ENCODE data around the gene CROCC2. TPM values are rescaled to one million over a fixed set of nuclear protein-coding genes. Genes with fewer than 3 reads are reported as not detected.

The CROCC2 gene
- polyA plus RNA-seq, 1 donor = 0.09 TPM

DNA sequence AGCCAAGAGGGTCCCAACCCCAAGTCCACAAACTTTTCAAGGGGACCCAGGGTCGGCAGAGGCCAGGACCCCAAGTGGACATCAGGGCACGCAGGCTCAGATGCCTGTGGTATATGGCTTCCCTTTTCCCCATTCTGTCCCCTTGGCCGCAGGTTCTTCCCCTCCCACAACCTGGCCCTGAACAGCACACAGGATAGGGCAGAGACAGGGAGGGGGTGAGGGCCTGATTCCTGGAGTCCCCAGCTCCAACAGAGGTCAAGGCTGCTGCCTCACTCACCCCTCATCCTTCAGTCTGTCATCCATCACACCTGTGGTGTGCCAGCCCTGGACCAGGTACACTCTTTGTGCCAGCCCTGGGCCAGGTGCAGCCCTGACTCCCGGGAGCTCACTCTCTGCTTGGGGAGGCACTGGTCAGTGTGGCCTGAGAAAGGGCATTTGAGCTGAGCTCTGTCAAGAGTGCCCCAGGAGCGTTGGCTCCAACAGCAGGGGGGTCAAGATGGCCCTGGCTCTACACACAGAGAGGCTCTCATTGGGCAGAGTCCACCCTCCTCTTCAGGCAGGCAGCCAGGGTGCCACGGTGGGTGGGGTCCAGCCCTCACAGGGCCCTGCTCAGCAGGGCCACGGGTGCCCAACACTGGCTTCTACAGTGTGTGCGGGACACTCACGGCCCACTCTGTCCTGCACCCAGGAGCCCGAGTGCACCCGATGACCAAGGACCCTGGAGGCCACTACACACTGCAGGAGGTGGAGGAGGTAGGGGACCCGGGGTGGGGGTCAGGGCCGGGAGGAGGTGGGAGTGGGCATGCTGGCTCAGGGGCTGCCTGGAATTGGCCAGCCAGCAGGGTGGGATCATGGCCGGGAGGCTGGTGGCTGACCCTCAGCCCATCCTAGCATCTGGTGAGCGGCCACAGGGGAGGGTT is 35.9 kb upstream of the CROCC2 start:
- no peak overlapping the region for H3K4me3 ChIP-seq (ENCODE audit: low read length)

DNA sequence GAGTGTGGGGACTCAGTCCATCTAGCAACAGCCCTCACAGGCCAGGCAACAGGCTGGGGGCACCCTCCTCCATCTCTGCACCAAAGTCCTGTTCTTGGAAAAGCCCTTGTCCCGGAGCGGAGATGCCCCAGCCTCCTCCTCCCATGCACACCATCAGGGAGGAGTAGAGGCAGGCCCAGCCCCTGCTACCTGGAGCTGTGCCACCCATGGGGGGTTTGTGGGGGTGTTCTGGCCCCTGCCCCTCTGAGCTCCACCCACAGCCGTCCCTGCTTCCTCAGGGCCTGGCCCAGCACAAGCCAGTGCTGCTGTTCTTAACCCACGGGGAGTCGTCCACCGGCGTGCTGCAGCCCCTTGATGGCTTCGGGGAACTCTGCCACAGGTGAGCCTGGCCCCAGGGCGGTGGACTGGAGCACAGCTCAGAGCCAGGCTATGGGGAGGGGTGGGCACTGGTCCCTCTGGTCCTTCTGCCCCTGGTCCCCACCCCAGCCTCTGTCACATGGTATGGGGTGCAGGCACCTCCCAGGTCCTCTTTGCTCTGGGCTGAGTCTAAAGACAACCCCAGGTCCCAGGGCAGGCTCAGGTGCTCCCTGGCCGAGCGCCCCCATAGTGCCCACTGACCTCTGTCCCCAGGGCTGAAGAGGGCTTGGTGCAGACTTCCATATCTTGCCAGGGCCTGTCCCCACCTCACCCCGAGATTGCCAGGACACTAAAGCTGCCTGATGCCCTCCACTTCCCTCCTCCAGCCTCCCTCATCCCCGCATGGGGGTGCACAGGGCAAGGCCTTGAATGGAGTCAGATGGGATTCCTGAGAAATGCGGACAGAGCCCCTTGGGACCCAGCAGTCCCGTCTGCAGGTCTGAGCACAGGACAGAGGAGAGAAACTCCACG is 34.8 kb upstream of the CROCC2 start:
- H3K36me3 ChIP-seq (ENCODE audit: control insufficient read depth, insufficient read depth, low read length) = no peaks in the 10 kb centered on the region
- no peaks in the 10 kb centered on the region for H3K27me3 ChIP-seq (ENCODE audit: control insufficient read depth, insufficient read depth, low read length)
- H3K9me3 ChIP-seq (ENCODE audit: control insufficient read depth, low read depth, low read length) = peaks cover 5% of the 10 kb centered on the region
- no peak overlapping the region for H3K4me3 ChIP-seq (ENCODE audit: low read length)
- H3K4me1 ChIP-seq (ENCODE audit: control insufficient read depth, insufficient read depth, low read length) = peaks cover 31% of the 10 kb centered on the region
- no peak overlapping the region for H3K27ac ChIP-seq (ENCODE audit: low read length)
- no peak for DNase-seq
- WGBS (ENCODE audit: insufficient coverage, low lambda C conversion rate) = no CpG with 5 or more reads among the region's 16 CpGs

More for the DNA sequence above, 35.9 kb upstream of the CROCC2 start:
- Histone ChIP-seq H3K4me1 (ENCODE audit: control insufficient read depth, insufficient read depth, low read length) (peaks cover 20% of the 10 kb centered on the region), H3K27ac (ENCODE audit: low read length) (no peak overlapping the region), H3K9me3 (ENCODE audit: control insufficient read depth, low read depth, low read length) (peaks cover 5% of the 10 kb centered on the region), H3K27me3 (ENCODE audit: control insufficient read depth, insufficient read depth, low read length) (no peaks in the 10 kb centered on the region), H3K36me3 (ENCODE audit: control insufficient read depth, insufficient read depth, low read length) (no peaks in the 10 kb centered on the region)
- WGBS (ENCODE audit: insufficient coverage, low lambda C conversion rate) = no CpG with 5 or more reads among the region's 15 CpGs
- no peak for DNase-seq

DNA sequence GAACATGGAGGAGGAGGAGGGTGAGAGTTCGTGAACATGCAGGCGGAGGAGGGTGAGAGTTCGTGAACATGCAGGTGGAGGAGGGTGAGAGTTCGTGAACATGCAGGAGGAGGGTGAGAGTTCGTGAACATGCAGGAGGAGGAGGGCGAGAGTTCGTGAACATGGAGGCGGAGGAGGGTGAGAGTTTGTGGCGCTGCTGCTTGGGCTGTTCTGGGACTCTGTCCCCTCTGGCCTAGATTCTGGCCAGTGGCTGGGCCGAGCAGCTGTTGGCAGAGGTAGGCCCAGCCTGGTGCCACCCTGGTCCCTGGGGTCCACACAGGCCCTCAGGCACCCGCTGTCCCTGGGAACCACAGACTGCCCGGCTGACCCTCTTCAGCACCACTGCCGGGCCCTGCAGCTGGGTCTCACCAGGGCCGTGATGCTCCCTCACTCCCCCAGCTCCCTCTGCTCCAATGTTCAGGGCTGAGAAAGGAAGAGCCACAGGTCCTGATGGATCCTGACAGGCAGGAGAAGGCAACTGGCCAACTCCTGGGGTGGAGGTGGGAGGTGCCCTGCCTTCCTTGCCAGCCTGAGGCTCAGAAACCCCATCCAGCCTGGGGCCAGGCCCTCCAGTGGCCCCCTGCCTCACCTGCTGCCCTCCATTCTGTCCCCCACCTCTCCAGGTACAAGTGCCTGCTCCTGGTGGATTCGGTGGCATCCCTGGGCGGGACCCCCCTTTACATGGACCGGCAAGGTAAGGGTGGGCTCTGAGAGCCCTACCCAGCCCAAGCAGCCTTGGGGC is 33.6 kb upstream of the CROCC2 start:
- no peaks in the 10 kb centered on the region for H3K27me3 ChIP-seq (ENCODE audit: control insufficient read depth, insufficient read depth, low read length)
- peaks cover 7% of the 10 kb centered on the region for H3K9me3 ChIP-seq (ENCODE audit: control insufficient read depth, low read depth, low read length)
- H3K4me3 ChIP-seq (ENCODE audit: low read length) = no peak overlapping the region
- WGBS (ENCODE audit: insufficient coverage, low lambda C conversion rate) = 96% methylated on average over 5 of the region's 17 CpGs
- peaks cover 42% of the 10 kb centered on the region for H3K4me1 ChIP-seq (ENCODE audit: control insufficient read depth, insufficient read depth, low read length)
- DNase-seq = no peak
- no peak overlapping the region for H3K27ac ChIP-seq (ENCODE audit: low read length)
- no peaks in the 10 kb centered on the region for H3K36me3 ChIP-seq (ENCODE audit: control insufficient read depth, insufficient read depth, low read length)

DNA sequence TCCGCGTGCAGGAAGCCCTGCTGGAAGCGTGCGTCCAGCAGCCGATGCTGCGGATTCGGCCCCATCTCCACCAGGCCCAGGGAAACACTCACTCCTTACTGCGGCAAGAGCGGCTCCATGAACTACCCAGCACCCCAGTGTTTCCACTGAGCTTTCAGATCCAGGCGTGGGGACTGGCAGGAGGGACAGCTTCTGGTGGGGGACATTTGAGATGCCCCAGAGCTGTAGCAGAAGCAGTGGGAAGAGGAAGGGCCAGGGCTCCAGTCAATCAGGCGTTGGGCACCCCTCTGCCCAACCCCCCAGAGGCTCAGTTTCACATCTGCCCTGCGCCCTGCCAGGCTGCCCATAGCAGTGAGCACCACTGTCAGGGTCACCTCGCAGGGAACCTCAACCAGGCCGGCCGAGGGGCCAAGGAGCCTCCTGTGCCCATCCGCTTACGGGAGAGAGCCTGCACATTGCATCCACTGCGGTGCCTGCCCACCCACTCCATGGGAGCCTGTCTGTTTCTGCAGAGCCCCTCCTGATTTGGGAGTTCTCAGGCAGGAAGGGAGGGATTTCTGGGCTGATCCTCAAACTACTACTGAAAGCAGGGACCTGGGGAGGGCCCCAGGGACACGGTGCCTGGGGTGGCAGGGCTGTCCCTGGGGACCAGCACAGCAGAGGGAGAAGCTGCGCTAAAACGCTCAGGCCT is 32.9 kb upstream of the CROCC2 start:
- no peak for DNase-seq
- no CpG with 5 or more reads among the region's 21 CpGs for WGBS (ENCODE audit: insufficient coverage, low lambda C conversion rate)
- no peak overlapping the region for H3K4me3 ChIP-seq (ENCODE audit: low read length)
- peaks cover 7% of the 10 kb centered on the region for H3K9me3 ChIP-seq (ENCODE audit: control insufficient read depth, low read depth, low read length)
- no peaks in the 10 kb centered on the region for H3K36me3 ChIP-seq (ENCODE audit: control insufficient read depth, insufficient read depth, low read length)
- H3K27ac ChIP-seq (ENCODE audit: low read length) = peak overlapping the region; percentile 84
- H3K4me1 ChIP-seq (ENCODE audit: control insufficient read depth, insufficient read depth, low read length) = peaks cover 42% of the 10 kb centered on the region
- H3K27me3 ChIP-seq (ENCODE audit: control insufficient read depth, insufficient read depth, low read length) = no peaks in the 10 kb centered on the region

DNA sequence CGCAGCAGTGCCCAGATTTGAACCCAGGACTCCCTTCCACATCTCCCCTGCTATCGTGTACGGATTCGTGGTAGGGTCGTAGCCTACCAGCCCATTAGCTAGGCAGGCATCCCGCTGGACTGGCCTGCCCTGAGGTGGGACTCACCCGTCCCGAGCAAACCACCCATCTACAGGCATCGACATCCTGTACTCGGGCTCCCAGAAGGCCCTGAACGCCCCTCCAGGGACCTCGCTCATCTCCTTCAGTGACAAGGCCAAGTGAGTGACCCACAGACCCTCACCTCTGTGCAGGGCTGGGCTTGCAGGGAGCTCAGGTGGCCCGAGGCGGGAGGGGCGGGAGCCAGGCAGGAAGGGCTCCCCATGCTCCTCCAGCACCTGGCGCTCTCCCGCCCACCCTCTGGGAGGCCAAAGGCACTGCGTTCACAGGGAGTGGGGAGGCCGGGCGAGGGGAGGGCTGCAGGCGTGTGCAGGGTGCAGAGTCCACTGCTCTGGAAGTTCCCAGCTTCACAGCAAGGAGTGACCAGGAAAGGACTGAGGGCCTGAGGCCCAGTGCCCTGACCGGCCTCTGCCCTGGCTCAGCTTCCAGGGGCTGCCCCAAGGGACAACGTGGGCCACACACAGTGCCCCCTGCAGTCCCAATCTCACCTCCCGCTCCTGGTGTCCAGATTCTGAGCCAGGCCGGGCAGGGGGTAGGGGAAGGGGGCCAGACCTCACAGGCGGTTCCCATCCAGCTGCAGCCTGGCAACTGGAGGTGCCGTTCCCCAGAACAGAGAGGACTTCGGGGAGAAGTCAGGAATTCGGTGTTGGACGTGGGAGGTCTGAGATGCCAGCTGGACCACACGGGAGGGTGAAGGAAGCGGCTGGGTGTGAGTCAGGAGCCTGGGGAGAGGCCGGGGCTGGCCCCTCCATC is 32.1 kb upstream of the CROCC2 start:
- H3K4me3 ChIP-seq (ENCODE audit: low read length) = no peak overlapping the region
- WGBS (ENCODE audit: insufficient coverage, low lambda C conversion rate) = no CpG with 5 or more reads among the region's 33 CpGs
- DNase-seq = peak; percentile 94 to 97

GRCh38 chr2:240874715-240875227 is 31.4 kb upstream of the CROCC2 start:
- H3K27me3 ChIP-seq (ENCODE audit: control insufficient read depth, insufficient read depth, low read length) = no peaks in the 10 kb centered on the region
- no peak overlapping the region for H3K4me3 ChIP-seq (ENCODE audit: low read length)
- no peak for DNase-seq
- H3K4me1 ChIP-seq (ENCODE audit: control insufficient read depth, insufficient read depth, low read length) = peaks cover 42% of the 10 kb centered on the region
- peaks cover 7% of the 10 kb centered on the region for H3K9me3 ChIP-seq (ENCODE audit: control insufficient read depth, low read depth, low read length)
- no peaks in the 10 kb centered on the region for H3K36me3 ChIP-seq (ENCODE audit: control insufficient read depth, insufficient read depth, low read length)
- H3K27ac ChIP-seq (ENCODE audit: low read length) = peak overlapping the region; percentile 84
- WGBS (ENCODE audit: insufficient coverage, low lambda C conversion rate) = no CpG with 5 or more reads among the region's 12 CpGs

More for the DNA sequence above, 32.1 kb upstream of the CROCC2 start:
- H3K27me3 ChIP-seq (ENCODE audit: control insufficient read depth, insufficient read depth, low read length) = no peaks in the 10 kb centered on the region
- peaks cover 7% of the 10 kb centered on the region for H3K9me3 ChIP-seq (ENCODE audit: control insufficient read depth, low read depth, low read length)
- H3K27ac ChIP-seq (ENCODE audit: low read length) = peak overlapping the region; percentile 84
- no peaks in the 10 kb centered on the region for H3K36me3 ChIP-seq (ENCODE audit: control insufficient read depth, insufficient read depth, low read length)
- H3K4me1 ChIP-seq (ENCODE audit: control insufficient read depth, insufficient read depth, low read length) = peaks cover 42% of the 10 kb centered on the region

- no peaks in the 10 kb centered on the region for H3K36me3 ChIP-seq (ENCODE audit: control insufficient read depth, insufficient read depth, low read length)
- no peak overlapping the region for H3K4me3 ChIP-seq (ENCODE audit: low read length)
- peak overlapping the region; percentile 84 for H3K27ac ChIP-seq (ENCODE audit: low read length)
- peaks cover 7% of the 10 kb centered on the region for H3K9me3 ChIP-seq (ENCODE audit: control insufficient read depth, low read depth, low read length)
- DNase-seq = no peak
- H3K4me1 ChIP-seq (ENCODE audit: control insufficient read depth, insufficient read depth, low read length) = peaks cover 42% of the 10 kb centered on the region
- H3K27me3 ChIP-seq (ENCODE audit: control insufficient read depth, insufficient read depth, low read length) = no peaks in the 10 kb centered on the region
- no CpG with 5 or more reads among the region's 22 CpGs for WGBS (ENCODE audit: insufficient coverage, low lambda C conversion rate)
Measured at GRCh38 chr2:240875228-240876034, 30.7 kb upstream of the CROCC2 start.

DNA sequence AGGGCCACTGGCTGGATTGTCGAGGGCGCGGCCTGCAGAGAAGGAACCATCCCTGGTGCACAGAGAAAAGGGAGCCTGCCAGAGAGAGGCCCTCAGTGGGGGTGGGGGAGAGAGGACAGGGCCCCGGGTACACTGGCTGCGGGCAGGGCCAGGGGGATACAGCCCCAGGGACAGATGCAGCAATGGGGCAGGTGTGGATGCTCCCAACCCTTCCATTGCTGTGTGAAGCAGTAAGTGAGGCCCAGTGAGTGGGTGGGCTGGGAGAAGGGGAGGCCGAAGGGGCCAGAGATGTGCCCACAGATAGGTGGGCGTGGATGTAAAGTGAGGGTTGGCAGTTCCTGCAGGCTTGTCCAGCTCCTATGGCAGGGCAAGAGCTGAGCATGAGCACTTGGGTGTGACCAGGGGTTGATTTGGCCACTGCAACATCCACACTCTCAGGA is 30.1 kb upstream of the CROCC2 start:
- WGBS (ENCODE audit: insufficient coverage, low lambda C conversion rate) = no CpG with 5 or more reads among the region's 7 CpGs
- no peak overlapping the region for H3K4me3 ChIP-seq (ENCODE audit: low read length)
- H3K36me3 ChIP-seq (ENCODE audit: control insufficient read depth, insufficient read depth, low read length) = no peaks in the 10 kb centered on the region
- peaks cover 7% of the 10 kb centered on the region for H3K9me3 ChIP-seq (ENCODE audit: control insufficient read depth, low read depth, low read length)
- no peak for DNase-seq
- peak overlapping the region; percentile 32 for H3K27ac ChIP-seq (ENCODE audit: low read length)
- peaks cover 42% of the 10 kb centered on the region for H3K4me1 ChIP-seq (ENCODE audit: control insufficient read depth, insufficient read depth, low read length)
- no peaks in the 10 kb centered on the region for H3K27me3 ChIP-seq (ENCODE audit: control insufficient read depth, insufficient read depth, low read length)

All from large intestine (tissue), 3 donors.